Suppressor macrophage treated with lipopolysaccharide for 4 hours (primary cell): ENCODE data around the gene ERC1.

Experiments used
- DNase-seq: peaks from one replicate; pipeline ENCODE4 v3.0.0-alpha.2; 2020

ERC1 gene

DNA sequence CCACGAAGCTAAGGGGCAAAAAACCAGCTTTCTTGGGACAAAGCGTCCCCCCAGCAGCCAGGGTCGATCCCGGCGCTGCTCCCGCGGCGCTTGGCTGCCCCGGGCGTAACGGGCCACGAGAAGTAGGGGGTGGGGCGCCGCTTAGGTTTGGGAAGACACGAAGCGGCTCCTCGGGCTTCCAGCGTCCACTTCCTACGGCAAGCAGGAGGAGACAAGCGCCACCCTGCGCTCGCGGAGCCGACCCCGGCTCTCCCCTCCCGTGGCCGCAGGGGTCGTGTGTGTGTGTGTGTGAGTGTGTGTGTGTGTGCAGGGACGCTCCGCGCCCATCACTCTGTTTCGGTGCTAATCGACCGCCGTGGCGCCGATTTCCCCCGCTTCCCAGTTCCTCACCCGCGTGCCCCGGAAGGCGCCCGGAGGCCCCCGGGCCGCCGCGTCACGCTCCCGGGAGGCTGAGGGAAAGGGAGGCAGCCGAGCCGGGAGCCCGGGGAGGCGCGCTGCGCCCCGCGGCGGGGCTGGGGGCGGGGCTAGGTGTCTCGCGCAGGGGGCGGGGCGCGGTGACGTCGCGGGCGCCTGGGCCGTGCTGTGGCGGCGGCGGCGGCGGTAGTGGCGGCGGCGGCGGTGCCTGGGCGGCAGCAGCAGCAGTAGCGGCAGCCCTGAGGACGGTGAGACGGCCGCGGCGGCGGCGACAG is at the start of gene ERC1:
Gene ERC1, plus strand, starts transcription at position 563 of the 689 bp plus-strand sequence. CDS start 36,681 bp downstream, outside the sequence.
- peak; percentile 92 for DNase-seq

DNA sequence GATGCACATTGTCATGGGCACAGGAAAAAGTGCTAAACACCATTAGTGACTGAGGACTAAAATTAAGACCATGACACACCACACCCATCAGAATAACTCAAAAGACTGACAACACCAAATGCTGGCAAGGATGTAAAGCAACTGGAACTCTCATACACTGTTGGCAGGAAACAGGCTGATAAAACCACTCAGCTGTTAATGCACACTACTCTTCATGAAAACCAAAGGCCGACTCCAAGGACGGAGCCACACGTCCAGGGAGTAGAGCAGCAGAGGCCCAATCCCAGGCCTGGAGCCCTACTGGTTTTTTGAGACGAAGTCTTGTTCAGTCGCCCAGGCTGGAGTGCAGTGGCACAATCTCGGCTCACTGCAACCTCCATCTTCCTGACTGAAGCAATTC is 48.0 kb upstream of the ERC1 start:
- DNase-seq: no peak

DNA sequence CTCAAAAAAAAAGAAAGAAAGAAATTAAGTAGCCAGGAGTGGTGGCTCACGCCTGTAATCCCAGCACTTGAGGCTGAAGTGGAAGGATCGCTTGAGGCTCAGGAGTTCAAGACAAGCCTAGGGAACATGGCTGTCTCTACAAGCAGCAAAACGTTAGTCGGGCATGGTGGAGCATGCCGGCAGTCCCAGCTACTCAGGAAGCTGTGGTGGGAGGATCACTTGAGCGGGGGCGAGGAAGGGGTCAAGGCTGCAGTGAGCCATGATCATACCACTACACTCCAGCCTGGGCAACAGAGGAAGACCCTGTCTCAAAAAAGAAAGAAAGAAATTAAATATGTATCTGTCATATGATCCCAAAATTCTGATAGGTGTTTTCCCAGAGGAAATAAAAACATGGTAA is 46.8 kb upstream of the ERC1 start:
- DNase-seq: peak; percentile 5

DNA sequence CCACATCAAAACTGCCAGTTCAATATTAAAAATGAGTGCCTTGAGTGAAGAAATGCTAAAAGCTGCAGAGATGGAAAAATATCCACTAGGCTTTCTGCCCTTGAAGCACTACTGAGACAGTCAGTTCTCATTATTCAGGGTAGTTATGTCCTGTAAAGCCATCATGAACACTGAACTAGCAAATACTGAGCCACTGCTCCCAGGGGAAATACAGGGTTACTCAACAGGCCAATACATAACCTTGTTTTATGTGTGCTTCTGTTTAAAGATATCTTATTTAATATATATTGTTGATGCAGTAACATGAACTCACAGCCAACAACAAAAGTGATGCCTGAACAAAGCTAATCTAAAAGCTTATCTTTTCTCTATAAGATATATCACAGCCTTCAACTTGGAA is 44.8 kb upstream of the ERC1 start:
- DNase-seq: peak; percentile 37

DNA sequence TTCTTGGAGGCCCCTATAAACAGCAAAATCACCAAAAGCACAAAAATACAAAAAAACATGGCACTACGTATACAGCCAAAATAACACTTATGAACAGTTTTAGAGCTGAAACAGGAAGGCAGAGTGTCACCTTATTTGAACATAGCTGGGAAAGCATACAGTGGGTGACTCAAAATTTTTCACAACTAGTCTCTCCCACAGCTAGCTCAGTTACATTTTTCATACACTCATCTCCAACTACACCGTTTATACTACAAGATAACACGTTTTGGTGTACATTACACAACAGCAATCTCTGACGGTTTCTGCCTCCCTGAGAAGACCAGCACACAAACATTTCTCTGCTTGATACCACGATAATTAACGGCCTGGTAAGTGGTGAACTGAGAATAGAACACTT is 44.4 kb upstream of the ERC1 start:
- DNase-seq: peak; percentile 38

DNA sequence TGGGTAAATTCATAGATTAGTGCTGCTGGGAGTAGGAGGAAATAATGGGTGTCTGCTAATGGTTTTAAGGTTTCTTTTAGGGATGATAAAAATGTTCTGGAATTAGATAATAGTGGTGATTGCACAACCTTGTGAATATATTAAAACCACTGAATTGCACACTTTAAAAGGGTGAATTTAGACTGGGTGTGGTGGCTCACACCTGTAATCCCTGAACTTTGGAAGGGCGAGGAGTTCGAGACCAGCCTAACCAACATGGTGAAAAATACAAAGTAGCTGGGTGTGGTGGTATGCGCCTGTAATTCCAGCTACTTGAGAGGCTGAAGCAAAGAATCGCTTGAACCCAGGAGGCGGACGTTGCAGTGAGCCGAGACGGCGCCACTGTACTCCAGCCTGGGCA is 42.8 kb upstream of the ERC1 start:
- no peak for DNase-seq

DNA sequence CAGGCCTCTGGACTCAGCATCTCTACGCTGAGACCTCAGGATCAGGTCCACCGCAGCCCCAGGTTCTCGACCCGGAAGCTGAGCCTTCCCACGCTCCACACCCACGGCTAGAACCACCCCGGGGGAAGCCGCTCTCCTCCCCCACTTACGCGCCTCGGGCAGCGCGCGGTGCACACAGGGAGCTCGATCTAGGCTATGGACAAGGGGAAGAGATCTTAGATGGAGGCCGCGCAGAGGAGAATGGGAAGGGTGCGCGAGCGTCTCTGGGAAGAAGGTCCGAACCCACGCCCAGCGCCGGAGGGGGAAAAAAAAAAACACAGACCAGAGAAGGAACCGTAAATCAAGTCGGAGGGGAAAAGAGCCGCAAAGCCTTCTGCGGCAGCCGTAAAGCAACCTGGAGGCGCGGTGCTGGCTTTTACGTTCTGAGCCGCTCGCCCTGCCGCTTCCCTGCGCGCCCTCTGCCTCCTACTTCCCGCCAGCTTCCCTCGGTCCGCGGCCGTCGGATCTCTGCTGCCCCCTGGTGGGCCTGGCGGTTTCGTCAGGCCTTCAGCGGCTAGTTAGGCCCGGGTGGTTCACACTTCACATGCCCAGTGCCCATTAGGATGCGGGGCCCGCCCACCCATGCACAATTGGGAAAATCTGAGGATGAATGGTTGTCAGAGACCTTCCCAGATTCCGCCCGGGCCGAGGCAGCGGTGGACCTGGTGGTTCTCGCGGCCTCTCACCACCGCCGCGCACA is 41.4 kb upstream of the ERC1 start, which contains the start of gene RAD52:
Gene RAD52, minus strand, starts transcription at position 242 of the 739 bp plus-strand sequence. CDS start 16,636 bp downstream, outside the sequence.
- DNase-seq: peak; percentile 99

DNA sequence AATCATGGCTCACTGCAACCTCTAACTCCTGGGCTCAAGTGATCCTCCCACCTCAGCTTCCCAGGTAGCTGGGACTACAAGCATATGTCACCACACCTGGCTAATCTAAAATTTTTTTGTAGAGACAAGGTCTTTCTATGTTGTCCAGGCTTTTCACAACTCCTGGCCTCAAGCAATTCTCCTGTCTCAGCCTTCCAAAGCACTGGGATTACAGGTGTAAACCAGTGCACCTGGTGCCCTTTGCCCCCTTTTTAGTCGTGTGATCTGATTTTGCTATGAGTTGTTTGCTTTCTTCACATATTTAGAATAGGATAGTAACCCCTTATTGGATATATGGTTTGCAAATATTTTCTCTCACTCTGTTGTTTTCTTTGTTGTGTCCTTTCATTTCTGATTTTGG is 39.8 kb upstream of the ERC1 start:
- DNase-seq: no peak

DNA sequence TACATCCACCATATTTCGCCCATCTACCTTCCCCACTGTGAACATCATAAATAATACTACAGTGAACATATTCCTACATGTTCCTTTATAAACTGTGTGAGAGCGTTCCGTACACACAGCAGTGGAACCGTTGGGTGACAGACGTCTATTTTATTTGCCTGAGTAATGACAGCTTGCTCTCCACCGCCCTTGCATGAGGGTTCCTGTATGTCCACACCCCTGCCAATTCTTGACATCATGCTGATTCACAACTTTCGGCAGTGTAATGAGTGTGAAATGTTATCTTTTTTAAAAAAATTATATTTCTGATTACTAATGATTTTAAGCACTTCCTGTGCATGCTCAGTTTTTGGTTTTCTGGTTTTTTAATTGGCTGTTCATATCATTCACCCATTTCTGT is 37.2 kb upstream of the ERC1 start:
- peak; percentile 46 for DNase-seq

DNA sequence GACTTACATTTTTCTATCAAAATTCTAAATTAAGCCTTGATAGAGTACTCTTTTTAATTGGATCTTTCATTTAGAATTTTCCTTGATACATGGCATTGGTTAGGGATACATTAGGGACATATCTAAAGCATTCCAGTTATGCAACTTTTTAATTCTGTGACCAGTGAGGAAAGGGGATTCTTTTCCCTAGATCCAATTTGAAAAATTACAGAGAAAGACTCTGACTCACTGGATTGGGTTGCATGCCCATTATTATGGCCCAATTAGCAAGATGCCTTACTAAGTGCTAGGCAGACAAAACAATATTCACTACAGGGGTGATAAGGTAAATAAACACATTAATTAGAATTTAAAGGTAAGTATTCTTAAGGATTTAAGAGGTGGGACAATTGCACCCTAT is 36.3 kb upstream of the ERC1 start:
- DNase-seq: no peak

DNA sequence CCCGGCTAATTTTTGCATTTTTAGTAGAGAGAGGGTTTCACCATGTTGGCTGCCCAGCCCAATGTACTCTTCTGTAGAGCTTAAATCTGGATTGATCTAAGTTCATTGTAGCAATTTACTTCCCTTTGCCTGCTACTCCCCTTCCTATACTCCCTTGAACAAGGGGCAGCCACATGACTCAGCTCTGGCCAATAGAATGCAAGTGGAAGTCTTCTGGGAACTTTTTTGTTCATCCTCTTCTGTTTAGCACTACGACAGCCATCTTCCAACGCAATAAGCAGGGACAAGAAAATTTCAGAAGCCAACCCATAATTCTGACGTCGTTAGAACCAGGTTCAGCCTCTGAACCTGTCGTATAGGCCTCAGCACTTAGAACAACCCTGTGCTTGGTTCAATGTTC is 35.1 kb upstream of the ERC1 start:
- no peak for DNase-seq

DNA sequence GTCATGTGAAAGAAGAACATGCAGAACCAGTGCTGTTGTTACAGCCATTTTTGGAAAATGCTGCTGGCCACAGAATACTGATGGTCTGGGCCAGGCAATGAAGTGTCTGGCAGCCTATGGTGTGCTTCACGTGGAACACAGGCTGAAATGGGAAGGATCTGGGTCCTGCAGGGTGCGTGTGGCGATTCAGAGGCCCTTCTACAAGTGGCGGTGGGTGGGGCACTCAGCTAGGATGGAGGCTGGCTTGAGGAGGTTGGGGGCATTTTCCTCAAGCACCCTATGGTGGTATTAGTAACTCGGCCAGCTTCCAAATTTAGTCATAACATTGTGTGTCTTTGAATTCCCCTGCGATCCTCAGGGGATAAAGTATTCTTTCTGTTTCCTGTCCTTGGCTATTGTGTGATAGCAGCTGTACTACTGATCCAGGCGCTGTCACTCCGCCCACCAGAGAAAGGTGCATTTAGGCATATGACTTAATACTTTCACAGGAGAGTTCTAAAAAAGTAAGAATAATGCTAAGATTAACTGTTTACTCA is 32.4 kb upstream of the ERC1 start:
- DNase-seq: no peak

DNA sequence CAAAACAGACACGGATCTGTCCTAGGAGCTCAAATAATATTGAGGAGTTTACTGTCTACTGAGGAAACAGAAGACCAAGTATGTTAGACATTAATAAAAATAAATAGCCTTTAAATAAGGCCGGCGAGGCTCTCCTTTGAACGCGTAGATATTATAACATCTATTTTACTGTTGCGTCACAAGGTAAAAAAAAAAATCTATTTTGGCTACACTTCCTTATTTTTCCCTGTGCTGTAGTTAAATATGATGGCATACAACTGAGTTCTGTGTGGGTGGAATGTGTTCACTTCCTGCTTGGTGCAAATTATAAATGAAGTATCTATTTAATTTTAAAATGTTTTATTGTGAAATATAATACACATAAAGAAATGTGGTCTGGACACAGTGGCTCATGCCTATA is 24.3 kb upstream of the ERC1 start:
- DNase-seq: peak; percentile 65

DNA sequence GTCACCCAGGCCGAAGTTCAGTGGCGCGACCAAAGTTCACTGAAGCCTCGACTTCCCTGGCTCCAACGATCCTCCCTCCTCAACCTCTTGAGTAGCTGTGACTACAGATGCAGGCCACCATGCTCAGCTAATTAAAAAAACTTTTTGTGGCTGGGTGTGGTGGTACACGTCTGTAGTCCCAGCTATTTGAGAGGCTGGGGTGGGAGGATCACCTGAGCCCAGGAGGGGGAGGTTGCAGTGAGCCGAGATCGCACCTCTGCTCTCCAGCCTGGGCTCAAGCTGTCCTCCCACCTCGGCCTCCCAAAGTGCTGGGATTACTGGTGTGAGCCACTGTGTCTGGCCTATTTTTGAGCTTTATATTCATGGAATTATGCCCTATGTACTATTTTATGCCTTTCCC is 23.4 kb upstream of the ERC1 start:
- no peak for DNase-seq

DNA sequence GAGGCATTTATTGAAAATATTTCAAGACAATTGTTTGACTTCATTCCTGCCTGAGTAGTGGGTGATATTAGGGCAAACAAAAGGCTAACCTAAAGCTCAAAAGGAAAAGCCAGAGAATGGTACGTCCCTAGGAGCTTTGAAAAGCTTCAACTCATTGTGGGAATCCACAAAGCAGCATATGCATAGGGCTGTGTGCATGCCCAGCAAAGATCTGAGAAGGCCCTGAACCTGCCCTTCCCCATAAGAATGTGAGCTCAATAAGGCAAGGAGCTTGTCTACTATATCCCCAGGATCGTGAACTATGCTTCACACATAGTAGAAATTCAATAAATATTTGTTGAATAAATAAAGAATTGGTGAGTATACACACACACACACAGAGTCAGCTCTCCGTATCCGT is 22.5 kb upstream of the ERC1 start:
- DNase-seq: no peak

DNA sequence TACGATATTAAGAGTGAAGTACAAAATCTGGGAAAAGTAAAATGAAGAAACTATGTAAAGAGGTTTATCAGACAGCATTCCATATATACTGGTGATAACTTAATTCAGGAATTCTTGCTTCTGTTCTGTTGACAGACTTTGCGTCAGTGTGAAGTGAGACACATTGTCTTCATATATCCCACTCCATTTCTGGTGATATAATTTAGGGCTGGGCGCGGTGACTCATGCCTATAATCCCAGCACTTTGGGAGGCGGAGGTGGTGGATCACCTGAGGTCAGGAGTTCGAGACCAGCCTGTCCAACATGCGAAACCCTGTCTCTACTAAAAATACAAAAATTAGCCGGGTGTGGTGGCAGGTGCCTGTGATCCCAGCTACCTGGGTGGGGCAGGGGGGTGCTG is 21.2 kb upstream of the ERC1 start:
- DNase-seq: no peak

DNA sequence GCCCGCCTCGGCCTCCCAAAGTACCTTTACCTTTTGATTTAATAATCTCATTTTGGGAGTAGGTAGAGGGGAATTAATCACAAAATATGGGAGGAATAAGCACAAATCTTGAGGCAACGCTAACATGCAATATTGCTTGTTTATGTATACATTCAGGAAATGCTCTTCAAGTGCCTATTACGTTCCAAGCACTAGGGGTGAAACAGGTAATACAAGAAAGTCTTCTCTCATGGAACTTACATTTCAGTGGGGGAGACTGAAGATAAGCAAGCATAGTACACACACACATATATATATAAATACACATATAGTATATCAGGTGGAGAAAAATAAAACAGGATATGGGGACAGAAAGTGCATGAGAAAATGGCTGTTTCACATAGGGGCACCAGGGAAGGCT is 19.0 kb upstream of the ERC1 start:
- no peak for DNase-seq

DNA sequence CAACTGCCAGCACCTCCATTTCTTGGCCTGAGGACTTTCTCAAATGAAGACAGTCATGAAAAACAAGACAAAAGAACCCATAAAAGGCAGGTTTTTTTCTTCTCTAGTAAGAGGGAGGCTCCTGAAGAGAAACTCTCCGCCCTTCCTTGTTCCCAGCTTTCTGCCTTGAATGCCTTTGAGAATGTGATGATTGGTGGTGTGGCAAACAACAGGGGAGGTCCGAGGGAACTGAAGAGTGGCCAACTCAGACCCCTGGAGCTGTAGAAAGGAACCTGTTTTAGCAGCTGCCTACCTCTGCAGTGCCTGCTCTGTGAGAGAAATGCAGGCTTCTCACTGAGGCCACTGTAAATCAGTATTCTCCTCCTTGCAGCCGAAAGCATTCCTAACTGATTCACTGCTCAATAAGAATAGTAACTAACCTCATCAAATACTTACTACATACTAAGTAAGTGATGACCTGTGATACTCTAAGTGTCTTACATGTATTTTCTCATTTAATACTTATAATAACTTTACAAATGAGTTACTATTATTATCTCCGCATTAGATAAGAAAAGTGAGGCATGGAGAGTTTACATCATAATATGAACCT is 16.7 kb upstream of the ERC1 start:
- no peak for DNase-seq

DNA sequence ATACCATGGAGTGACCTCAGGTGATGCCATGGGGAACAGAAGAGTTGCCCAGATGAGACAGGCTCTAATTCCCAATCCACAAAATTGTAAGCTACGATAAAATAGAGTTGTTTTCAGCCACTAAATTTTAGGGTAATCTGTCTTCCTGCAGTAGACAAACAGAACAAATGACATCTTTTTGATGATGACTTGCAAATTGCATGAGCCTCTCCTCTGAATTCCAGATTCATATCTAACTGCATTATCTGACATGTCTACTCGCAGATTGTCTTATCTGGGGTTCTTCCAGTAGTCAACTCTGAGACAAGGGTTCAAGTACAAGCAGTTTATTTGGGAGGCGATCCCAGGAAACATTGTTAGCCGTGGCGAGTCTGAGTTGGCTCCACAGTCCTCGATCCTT is 14.4 kb upstream of the ERC1 start:
- no peak for DNase-seq

DNA sequence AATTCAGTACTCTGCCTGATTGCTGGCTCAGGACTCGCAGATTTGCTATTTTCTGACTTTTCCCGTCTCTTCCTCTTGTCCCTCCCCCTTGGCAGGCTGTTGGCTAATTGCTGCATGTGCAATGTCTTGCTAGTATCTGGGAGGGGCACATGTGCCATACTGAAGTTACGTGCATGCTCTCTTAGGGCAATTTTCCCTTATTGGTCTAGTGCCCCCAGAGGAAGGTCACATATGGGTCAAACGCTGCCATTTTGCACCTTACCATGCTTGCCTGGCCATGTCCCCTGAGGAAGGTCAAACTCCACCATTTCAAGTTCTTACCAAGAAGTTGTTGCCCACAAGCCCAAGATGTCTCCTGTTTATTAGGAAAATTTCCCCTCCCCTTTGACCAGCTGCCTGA is 13.9 kb upstream of the ERC1 start:
- peak; percentile 15 for DNase-seq

DNA sequence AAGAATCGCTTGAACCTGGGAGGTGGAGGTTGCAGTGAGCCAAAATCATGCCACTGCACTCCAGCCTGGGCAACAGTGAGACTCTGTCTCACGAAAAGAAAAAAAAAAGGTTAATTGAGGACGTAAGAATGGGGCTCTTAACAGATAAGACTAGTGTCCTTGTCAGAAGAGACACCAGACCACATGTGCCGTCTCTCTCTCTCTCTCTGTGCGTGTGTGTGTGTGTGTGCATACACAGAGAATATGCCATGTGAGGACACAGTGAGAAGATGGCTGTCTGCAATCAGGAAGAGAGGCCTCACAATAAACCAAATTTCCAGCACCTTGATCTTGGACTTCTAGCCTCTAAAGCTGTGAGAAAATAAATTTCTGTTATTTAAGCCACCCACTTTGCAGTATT is 11.7 kb upstream of the ERC1 start:
- no peak for DNase-seq

DNA sequence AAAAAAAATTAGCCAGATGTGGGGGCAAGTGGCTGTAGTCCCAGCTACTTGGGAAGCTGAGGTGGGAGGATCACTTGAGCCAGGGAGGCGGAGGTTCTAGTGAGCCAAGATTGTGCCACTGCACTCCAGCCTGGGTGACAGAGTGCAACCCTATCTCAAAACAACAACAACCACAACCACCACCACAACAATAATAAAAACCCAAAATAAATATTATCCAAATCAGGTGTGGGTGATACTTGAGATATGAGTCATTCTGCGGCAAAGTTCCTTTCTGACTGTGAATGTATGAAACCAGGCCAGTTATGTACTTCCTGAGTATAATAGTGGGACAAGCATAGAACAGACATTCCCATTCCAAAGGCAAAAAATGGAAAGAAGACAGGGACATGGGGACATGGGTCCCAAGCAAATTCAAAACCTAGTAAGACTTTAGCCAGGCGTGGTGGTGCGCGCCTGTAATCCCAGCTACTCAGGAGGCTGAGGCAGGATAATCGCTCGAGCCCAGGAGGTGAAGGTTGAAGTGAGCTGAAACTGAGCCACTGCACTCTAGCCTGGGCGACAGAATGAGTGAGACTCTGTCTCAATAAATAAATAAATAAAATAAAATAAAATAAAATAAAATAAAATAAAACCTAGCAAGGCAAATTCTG is 9.7 kb upstream of the ERC1 start:
- no peak for DNase-seq

DNA sequence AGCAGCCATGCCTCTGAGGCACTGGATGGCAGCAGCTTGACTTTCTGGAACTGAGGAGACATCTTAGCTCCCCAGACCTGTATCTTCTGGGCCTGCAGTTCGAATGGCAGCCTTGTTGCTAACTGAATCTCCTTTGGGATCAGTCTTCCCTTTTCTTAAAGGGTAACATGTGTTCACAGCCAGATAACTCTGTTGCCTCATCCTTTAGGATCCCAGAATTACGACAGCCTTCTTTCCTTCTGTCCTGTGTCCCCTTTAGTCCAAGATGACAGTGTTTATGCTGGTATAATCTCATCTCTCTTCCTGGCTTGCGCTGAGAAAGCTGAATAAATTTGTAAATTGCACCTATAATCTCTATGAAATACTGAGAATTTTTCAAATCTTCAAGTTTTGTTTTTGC is 9.1 kb upstream of the ERC1 start:
- peak; percentile 58 for DNase-seq
